HepG2 (cell line): ENCODE data around the gene PRSS53. TPM values are rescaled to one million over a fixed set of nuclear protein-coding genes. Genes with fewer than 3 reads are reported as not detected.

Experiments used
- BCL6 ChIP-seq: IDR thresholded peaks from 2 replicates; pipeline ENCODE4 v1.6.1; 2016; ENCODE audit warnings: missing genetic modification reagents, missing compliant biosample characterization
- DMAP1 ChIP-seq: IDR thresholded peaks from 2 replicates; pipeline ENCODE4 v1.6.1; 2016
- GABPB1 ChIP-seq: IDR thresholded peaks from 2 replicates; pipeline ENCODE4 v1.6.1; 2016; ENCODE audit warnings: mild to moderate bottlenecking, missing genetic modification reagents, moderate library complexity, missing compliant biosample characterization
- MEIS1 ChIP-seq: sonication (generic); formaldehyde crosslinking; IDR thresholded peaks from 2 replicates; pipeline ENCODE4 v1.9.0; 2021; ENCODE audit warnings: mild to moderate bottlenecking, missing genetic modification reagents, moderate library complexity, borderline replicate concordance
- MLLT10 ChIP-seq: sonication (generic); formaldehyde crosslinking; IDR thresholded peaks from 2 replicates; pipeline ENCODE4 v1.4.0; 2020; ENCODE audit warnings: missing genetic modification reagents
- RBFOX2 ChIP-seq: fragments of 200-400 bp; formaldehyde crosslinking; IDR thresholded peaks from 2 replicates; pipeline ENCODE4 v1.6.1; 2017; ENCODE audit warnings: low read depth, mild to moderate bottlenecking, low read length
- SMAD9 ChIP-seq: sonication (generic); formaldehyde crosslinking; IDR thresholded peaks from 2 replicates; pipeline ENCODE4 v1.5.1; 2020; ENCODE audit warnings: mild to moderate bottlenecking, missing genetic modification reagents
- SRSF4 ChIP-seq: fragments of 200-400 bp; formaldehyde crosslinking; IDR thresholded peaks from one replicate; pipeline ENCODE4 v1.6.1; 2018; ENCODE audit warnings: mild to moderate bottlenecking, low read depth, low read length, moderate library complexity; ENCODE audit not compliant: poor library complexity, severe bottlenecking
- THAP11 ChIP-seq: IDR thresholded peaks from 2 replicates; pipeline ENCODE4 v1.6.1; 2016; ENCODE audit warnings: missing biosample characterization, missing genetic modification reagents
- XBP1 ChIP-seq: sonication (generic); formaldehyde crosslinking; IDR thresholded peaks from 2 replicates; pipeline ENCODE4 v1.5.0; 2020; ENCODE audit warnings: missing genetic modification reagents
- ZEB1 ChIP-seq: IDR thresholded peaks from 2 replicates; pipeline ENCODE4 v1.6.1; 2012; ENCODE audit warnings: mild to moderate bottlenecking, low read depth, inconsistent platforms; ENCODE audit not compliant: insufficient replicate concordance
- polyA plus RNA-seq, 8 experiments: library from polyadenylated mRNA; depleted of rRNA in 3 of 8; stranded (reverse) in 7 of 8; unstranded in 1 of 8; fragments of >200 nt; fragmentation: Illumina TruSeq in 4 of 8; extraction: Trizol in 4 of 8; gene quantifications; 2 replicates each; pipeline versions ENCODE4 v1.2.1 to v1.2.3, GENCODE V29; 2011 to 2016; ENCODE audit warnings: low read depth in 4 of 8, missing spikeins in 1 of 8, mixed read lengths in 1 of 8; ENCODE audit not compliant: insufficient read depth in 1 of 8
- total RNA-seq, 5 experiments: library from RNA; depleted of rRNA; stranded (reverse); fragments of >200 nt; fragmentation: Illumina TruSeq; extraction: Trizol; gene quantifications; 2 replicates each; pipeline ENCODE4 v1.2.3, GENCODE V29; 2016; ENCODE audit warnings: low read depth in 1 of 5
- TF ChIP-seq, protein P1 (sequence below): sonication (generic); formaldehyde crosslinking; IDR thresholded peaks from 2 replicates; pipeline ENCODE4 v1.4.0; 2020; ENCODE audit warnings: missing genetic modification reagents
- TF ChIP-seq, protein P2 (sequence below): sonication (generic); formaldehyde crosslinking; conservative IDR thresholded peaks from 2 replicates; pipeline ENCODE4 v1.4.0; 2020; ENCODE audit warnings: missing genetic modification reagents
- TF ChIP-seq, protein P3 (sequence below): sonication (generic); formaldehyde crosslinking; IDR thresholded peaks from 2 replicates; pipeline ENCODE4 v1.9.0; 2021; ENCODE audit warnings: missing genetic modification reagents, borderline replicate concordance
- TF ChIP-seq, protein P4 (sequence below): IDR thresholded peaks from 2 replicates; pipeline ENCODE4 v1.6.1; 2016

The PRSS53 gene
- total and polyA plus RNA-seq, 2 of the 13 experiments (the other 11 are each of a cell fraction or from before 2014, with no cell fraction given) = 2.2 to 7.4 TPM

DNA sequence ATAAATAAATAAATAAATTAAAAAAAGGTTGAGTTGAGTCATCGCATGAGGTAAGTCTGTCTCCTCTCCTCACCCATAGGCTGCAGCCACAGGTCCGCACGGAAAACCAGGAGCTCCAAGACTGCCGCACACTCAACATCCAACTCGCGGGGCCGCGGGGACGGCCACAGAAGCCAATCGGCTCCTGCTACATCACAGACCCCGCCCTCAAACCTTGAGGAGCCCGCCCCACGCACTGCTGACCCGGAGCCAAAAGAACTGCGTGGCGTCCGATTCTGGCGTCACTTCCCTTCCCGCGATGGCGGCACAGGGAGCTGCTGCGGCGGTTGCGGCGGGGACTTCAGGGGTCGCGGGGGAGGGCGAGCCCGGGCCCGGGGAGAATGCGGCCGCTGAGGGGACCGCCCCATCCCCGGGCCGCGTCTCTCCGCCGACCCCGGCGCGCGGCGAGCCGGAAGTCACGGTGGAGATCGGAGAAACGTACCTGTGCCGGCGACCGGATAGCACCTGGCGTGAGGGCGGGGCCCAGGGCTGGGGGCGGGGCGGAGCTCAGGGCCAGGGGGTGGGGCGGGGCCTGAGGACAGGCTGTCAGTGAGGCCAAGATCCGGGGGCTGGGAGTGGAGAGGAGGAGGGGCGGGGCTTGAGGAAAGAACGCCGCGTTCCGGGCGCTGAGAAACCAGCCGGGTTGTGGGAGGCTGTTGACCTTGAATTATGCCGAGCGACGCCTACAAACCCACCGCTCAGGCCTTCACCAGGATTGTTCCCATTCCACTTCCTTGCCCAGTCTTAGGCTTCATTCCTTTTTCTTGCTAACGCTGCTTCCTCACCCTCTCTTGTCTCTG, 28.9 kb upstream of the PRSS53 start, which contains the start of gene KAT8 (continued):
- TF ChIP-seq, protein P1, sequence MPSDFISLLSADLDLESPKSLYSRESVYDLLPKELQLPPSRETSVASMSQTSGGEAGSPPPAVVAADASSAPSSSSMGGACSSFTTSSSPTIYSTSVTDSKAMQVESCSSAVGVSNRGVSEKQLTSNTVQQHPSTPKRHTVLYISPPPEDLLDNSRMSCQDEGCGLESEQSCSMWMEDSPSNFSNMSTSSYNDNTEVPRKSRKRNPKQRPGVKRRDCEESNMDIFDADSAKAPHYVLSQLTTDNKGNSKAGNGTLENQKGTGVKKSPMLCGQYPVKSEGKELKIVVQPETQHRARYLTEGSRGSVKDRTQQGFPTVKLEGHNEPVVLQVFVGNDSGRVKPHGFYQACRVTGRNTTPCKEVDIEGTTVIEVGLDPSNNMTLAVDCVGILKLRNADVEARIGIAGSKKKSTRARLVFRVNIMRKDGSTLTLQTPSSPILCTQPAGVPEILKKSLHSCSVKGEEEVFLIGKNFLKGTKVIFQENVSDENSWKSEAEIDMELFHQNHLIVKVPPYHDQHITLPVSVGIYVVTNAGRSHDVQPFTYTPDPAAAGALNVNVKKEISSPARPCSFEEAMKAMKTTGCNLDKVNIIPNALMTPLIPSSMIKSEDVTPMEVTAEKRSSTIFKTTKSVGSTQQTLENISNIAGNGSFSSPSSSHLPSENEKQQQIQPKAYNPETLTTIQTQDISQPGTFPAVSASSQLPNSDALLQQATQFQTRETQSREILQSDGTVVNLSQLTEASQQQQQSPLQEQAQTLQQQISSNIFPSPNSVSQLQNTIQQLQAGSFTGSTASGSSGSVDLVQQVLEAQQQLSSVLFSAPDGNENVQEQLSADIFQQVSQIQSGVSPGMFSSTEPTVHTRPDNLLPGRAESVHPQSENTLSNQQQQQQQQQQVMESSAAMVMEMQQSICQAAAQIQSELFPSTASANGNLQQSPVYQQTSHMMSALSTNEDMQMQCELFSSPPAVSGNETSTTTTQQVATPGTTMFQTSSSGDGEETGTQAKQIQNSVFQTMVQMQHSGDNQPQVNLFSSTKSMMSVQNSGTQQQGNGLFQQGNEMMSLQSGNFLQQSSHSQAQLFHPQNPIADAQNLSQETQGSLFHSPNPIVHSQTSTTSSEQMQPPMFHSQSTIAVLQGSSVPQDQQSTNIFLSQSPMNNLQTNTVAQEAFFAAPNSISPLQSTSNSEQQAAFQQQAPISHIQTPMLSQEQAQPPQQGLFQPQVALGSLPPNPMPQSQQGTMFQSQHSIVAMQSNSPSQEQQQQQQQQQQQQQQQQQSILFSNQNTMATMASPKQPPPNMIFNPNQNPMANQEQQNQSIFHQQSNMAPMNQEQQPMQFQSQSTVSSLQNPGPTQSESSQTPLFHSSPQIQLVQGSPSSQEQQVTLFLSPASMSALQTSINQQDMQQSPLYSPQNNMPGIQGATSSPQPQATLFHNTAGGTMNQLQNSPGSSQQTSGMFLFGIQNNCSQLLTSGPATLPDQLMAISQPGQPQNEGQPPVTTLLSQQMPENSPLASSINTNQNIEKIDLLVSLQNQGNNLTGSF (CRISPR knock-in tag) = 0 out of 2 replicates have a peak, but pooled peaks have one; percentile 40
- TF ChIP-seq RBFOX2 (peak; percentile 99), BCL6 (peak; percentile 37; the same call in 1 of the 2 replicates), GABPB1 (CRISPR knock-in tag) (peak; percentile 97), SRSF4 (no peak), MLLT10 (no peak), SMAD9 (CRISPR knock-in tag) (no peak), DMAP1 (CRISPR knock-in tag) (peak; percentile 65), XBP1 (CRISPR knock-in tag) (no peak), ZEB1 (peak; percentile 96), THAP11 (CRISPR knock-in tag) (peak; percentile 97), MEIS1 (CRISPR knock-in tag) (no peak)
- TF ChIP-seq, protein P2, sequence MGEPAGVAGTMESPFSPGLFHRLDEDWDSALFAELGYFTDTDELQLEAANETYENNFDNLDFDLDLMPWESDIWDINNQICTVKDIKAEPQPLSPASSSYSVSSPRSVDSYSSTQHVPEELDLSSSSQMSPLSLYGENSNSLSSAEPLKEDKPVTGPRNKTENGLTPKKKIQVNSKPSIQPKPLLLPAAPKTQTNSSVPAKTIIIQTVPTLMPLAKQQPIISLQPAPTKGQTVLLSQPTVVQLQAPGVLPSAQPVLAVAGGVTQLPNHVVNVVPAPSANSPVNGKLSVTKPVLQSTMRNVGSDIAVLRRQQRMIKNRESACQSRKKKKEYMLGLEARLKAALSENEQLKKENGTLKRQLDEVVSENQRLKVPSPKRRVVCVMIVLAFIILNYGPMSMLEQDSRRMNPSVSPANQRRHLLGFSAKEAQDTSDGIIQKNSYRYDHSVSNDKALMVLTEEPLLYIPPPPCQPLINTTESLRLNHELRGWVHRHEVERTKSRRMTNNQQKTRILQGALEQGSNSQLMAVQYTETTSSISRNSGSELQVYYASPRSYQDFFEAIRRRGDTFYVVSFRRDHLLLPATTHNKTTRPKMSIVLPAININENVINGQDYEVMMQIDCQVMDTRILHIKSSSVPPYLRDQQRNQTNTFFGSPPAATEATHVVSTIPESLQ (CRISPR knock-in tag) = 0 out of 2 replicates have a peak, but pooled peaks have one; percentile 74
- TF ChIP-seq, protein P3, sequence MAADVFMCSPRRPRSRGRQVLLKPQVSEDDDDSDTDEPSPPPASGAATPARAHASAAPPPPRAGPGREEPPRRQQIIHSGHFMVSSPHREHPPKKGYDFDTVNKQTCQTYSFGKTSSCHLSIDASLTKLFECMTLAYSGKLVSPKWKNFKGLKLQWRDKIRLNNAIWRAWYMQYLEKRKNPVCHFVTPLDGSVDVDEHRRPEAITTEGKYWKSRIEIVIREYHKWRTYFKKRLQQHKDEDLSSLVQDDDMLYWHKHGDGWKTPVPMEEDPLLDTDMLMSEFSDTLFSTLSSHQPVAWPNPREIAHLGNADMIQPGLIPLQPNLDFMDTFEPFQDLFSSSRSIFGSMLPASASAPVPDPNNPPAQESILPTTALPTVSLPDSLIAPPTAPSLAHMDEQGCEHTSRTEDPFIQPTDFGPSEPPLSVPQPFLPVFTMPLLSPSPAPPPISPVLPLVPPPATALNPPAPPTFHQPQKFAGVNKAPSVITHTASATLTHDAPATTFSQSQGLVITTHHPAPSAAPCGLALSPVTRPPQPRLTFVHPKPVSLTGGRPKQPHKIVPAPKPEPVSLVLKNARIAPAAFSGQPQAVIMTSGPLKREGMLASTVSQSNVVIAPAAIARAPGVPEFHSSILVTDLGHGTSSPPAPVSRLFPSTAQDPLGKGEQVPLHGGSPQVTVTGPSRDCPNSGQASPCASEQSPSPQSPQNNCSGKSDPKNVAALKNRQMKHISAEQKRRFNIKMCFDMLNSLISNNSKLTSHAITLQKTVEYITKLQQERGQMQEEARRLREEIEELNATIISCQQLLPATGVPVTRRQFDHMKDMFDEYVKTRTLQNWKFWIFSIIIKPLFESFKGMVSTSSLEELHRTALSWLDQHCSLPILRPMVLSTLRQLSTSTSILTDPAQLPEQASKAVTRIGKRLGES = no peak
- TF ChIP-seq, protein P4, sequence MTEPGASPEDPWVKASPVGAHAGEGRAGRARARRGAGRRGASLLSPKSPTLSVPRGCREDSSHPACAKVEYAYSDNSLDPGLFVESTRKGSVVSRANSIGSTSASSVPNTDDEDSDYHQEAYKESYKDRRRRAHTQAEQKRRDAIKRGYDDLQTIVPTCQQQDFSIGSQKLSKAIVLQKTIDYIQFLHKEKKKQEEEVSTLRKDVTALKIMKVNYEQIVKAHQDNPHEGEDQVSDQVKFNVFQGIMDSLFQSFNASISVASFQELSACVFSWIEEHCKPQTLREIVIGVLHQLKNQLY (CRISPR knock-in tag) = peak; percentile 55; the same call in 1 of the 2 replicates
